Skeletal muscle tissue (tissue), 4 donors: ENCODE data around the gene POLR2J. TPM values are rescaled to one million over a fixed set of nuclear protein-coding genes. Genes with fewer than 3 reads are reported as not detected.

Source experiments
- H3K27ac ChIP-seq: one replicate; pipeline ENCODE4 v1.7.0; 2013; ENCODE audit warnings: mild to moderate bottlenecking, low read depth, low read length, inconsistent platforms
- H3K27me3 ChIP-seq, 3 donors: one replicate each; pipeline ENCODE4 v1.7.0; 2013; ENCODE audit warnings: low read length in 3 of 3; ENCODE audit not compliant: control insufficient read depth in 3 of 3, insufficient read depth in 3 of 3
- H3K36me3 ChIP-seq, 3 donors: one replicate each; pipeline ENCODE4 v1.7.0; 2013; ENCODE audit warnings: low read length in 3 of 3; ENCODE audit not compliant: control insufficient read depth in 3 of 3, insufficient read depth in 3 of 3
- H3K4me1 ChIP-seq, 3 donors: one replicate each; pipeline ENCODE4 v1.7.0; 2013; ENCODE audit warnings: low read length in 3 of 3, mild to moderate bottlenecking in 3 of 3; ENCODE audit not compliant: control insufficient read depth in 3 of 3, insufficient read depth in 3 of 3
- H3K4me3 ChIP-seq, 3 donors: one replicate each; pipeline ENCODE4 v1.7.0; 2013; ENCODE audit warnings: low read length in 3 of 3
- H3K9ac ChIP-seq, 3 donors: one replicate each; pipeline ENCODE4 v1.7.0; 2013; ENCODE audit warnings: low read length in 3 of 3, mild to moderate bottlenecking in 3 of 3, moderate library complexity in 2 of 3, low read depth in 1 of 3
- H3K9me3 ChIP-seq, 3 donors: one replicate each; pipeline ENCODE4 v1.7.0; 2013; ENCODE audit warnings: low read length in 3 of 3; ENCODE audit not compliant: control insufficient read depth in 3 of 3
- total RNA-seq: library from RNA; depleted of rRNA; stranded (reverse); fragments of >200 nt; gene quantifications from one replicate; pipeline ENCODE4 v1.2.3, GENCODE V29; 2014
- donor health status: Osteomylitis.

The POLR2J gene
- total RNA-seq, 1 donor from 2014 or later, result 19.8 TPM

DNA sequence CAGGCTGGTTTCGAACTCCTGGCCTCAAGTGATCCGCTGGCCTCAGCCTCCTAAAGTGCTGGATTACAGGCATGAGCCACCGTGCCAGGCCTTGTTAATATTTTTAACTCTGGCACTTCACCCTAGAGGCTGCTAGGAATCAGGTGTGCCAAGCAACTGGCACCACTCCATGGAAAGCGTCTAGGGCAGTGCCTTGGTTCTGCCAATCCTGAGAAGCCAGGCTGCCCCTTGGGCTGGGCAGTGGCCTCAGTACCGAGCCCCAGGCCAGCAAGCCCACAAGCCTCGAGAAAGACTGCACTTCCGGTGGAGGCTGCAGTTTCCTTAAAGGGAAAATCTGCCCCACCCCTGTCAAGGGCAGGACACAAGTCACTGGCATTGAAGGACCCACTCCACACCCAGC is 25.4 kb downstream of the POLR2J start:
- Histone ChIP-seq H3K4me3 (no peak overlapping the region), H3K9me3 (no peaks in the 10 kb centered on the region), H3K27ac (peak overlapping the region; percentile 12), H3K4me1 (peaks cover 0 to 6% (median 4%) of the 10 kb centered on the region in 3 donors), H3K36me3 (peaks cover 8 to 18% (median 14%) of the 10 kb centered on the region in 3 donors), H3K9ac (no peak overlapping the region), H3K27me3 (no peaks in the 10 kb centered on the region)

DNA sequence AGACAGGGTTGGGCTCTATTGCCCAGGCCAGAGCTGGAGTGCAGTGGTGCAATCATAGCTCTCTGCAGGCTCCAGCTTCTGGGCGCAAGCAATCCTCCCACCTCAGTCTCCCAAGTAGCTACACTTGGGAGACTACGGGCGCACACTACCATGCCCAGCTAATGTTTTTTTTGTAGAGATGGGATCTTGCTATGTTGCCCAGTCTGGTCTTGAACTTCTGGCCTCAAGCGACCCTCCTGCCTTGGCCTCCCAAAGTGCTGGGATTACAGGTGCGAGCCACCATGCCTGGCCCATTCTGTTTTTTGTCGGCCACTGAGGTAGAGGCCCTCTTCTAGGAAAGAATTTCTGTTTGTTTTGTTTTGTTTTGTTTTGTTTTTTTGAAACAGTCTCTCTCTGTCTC is 26.3 kb downstream of the POLR2J start:
- H3K27me3 ChIP-seq, result no peaks in the 10 kb centered on the region
- H3K9me3 ChIP-seq, result no peaks in the 10 kb centered on the region
- H3K4me1 ChIP-seq, result peaks cover 0 to 6% (median 4%) of the 10 kb centered on the region in 3 donors
- no peak overlapping the region for H3K27ac ChIP-seq
- H3K9ac ChIP-seq, result no peak overlapping the region
- peaks cover 5 to 10% (median 8%) of the 10 kb centered on the region in 3 donors for H3K36me3 ChIP-seq
- H3K4me3 ChIP-seq, result no peak overlapping the region

DNA sequence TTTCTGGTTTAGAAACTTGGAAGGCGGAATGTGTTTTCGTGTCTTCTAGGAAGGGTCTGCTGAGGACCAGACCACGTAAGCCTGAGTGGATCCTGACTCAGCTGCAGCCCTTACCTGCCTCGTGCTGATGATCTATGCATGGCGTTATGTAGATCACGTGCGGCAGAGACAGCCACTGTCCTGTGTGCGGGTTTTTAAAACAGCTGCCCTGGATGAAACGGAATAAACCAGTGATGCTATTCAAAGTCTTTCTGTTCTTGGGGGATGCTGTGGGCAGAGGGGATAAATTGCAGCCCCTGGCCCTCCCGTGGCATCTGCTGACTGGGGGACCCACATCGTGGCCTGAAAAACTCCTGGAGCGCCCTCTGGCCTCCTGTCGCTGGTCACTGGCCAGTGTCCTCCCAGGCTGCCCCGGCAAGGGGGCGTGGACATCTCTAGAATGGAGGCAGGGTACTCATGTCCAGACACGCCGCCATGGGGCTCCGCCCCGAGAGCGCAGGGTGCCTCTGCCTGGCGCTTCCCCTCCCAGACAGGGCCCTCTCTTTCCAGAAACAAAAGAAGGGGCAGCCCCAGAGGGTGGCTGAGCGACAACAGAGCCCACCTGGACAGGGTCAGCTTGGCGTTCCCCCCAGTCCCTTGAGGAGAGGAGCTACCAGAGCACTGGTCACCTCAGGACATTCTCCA is 27.2 kb downstream of the POLR2J start:
- H3K27me3 ChIP-seq, result no peaks in the 10 kb centered on the region

DNA sequence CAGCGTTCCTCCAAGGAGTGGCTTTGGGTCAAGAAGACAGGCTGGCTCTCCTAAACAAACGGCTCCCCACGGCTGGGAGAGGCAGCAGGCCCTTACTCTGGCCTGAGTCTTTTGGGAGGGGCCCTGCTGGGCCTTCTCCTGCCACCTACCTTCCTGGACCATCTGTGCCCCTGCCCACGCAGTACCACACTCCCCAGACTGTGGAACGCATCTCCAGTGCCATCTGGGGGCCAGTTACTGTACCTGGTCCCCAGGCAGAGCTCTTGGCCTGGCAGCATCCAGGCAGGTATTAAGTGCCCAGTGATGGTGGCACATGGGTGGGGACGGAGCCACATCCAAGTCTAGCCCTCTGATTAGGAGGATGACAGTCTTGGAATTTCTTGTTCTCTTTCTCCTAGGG is 28.5 kb downstream of the POLR2J start:
- Histone ChIP-seq H3K9ac (no peak overlapping the region), H3K27ac (no peak overlapping the region), H3K4me1 (peaks cover 0 to 6% (median 4%) of the 10 kb centered on the region in 3 donors)

More for the DNA sequence above, 27.2 kb downstream of the POLR2J start:
- no peak overlapping the region for H3K27ac ChIP-seq
- H3K9ac ChIP-seq, result no peak overlapping the region
- H3K4me3 ChIP-seq, result no peak overlapping the region
- H3K4me1 ChIP-seq, result peaks cover 0 to 6% (median 4%) of the 10 kb centered on the region in 3 donors
- no peaks in the 10 kb centered on the region for H3K9me3 ChIP-seq
- H3K36me3 ChIP-seq, result peaks cover 1 to 12% (median 4%) of the 10 kb centered on the region in 3 donors

DNA sequence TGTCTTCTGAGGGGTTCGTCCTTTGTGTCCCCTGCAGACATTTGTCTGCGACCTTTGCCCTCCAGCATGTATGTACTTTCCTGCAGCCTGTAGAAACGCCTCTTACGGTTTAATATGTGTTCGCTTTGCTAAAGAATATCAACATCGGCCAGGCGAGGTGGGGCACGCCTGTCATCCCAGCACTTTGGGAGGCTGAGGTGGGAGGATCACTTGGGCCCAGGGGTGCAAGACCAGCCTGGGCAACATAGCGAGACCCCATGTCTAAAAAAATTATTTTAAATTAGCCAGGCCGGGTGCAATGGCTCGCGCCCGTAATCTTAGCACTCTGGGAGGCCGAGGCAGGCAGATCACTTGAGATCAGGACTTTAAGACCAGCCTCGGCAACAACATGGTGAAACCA is 29.6 kb downstream of the POLR2J start:
- H3K9me3 ChIP-seq, result no peaks in the 10 kb centered on the region
- H3K27ac ChIP-seq, result no peak overlapping the region
- H3K36me3 ChIP-seq, result peaks cover 0 to 8% (median 6%) of the 10 kb centered on the region in 3 donors
- H3K4me1 ChIP-seq, result peaks cover 0 to 6% (median 4%) of the 10 kb centered on the region in 3 donors
- H3K4me3 ChIP-seq, result no peak overlapping the region
- no peaks in the 10 kb centered on the region for H3K27me3 ChIP-seq
- no peak overlapping the region for H3K9ac ChIP-seq

More for the DNA sequence above, 28.5 kb downstream of the POLR2J start:
- Histone ChIP-seq H3K36me3 (peaks cover 0 to 9% (median 6%) of the 10 kb centered on the region in 3 donors), H3K27me3 (no peaks in the 10 kb centered on the region), H3K4me3 (no peak overlapping the region), H3K9me3 (no peaks in the 10 kb centered on the region)

DNA sequence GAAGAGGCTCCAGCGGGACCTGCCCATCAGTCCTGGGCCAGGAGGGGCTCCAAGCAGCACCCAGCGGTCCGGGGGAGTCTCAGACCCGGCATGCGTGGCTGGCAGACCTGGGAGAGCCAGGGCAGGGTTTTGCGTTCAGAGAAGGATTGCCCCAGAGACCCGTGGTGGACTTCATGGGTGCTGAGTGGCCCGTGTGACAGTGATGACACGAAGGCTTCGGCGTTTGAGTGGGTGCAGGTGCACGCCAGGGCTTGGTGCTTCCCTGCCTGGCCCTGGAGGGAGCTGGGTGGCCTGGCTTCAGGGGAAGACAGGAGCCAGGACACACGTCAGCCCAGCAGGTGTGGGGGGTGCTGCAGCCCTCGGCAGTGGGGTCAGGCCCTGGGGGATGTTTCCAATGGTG is 31.4 kb downstream of the POLR2J start:
- no peak overlapping the region for H3K4me3 ChIP-seq
- peaks cover 0 to 8% (median 6%) of the 10 kb centered on the region in 3 donors for H3K36me3 ChIP-seq
- no peaks in the 10 kb centered on the region for H3K4me1 ChIP-seq
- no peak overlapping the region for H3K27ac ChIP-seq
- H3K9ac ChIP-seq, result no peak overlapping the region
- no peaks in the 10 kb centered on the region for H3K27me3 ChIP-seq
- no peaks in the 10 kb centered on the region for H3K9me3 ChIP-seq

DNA sequence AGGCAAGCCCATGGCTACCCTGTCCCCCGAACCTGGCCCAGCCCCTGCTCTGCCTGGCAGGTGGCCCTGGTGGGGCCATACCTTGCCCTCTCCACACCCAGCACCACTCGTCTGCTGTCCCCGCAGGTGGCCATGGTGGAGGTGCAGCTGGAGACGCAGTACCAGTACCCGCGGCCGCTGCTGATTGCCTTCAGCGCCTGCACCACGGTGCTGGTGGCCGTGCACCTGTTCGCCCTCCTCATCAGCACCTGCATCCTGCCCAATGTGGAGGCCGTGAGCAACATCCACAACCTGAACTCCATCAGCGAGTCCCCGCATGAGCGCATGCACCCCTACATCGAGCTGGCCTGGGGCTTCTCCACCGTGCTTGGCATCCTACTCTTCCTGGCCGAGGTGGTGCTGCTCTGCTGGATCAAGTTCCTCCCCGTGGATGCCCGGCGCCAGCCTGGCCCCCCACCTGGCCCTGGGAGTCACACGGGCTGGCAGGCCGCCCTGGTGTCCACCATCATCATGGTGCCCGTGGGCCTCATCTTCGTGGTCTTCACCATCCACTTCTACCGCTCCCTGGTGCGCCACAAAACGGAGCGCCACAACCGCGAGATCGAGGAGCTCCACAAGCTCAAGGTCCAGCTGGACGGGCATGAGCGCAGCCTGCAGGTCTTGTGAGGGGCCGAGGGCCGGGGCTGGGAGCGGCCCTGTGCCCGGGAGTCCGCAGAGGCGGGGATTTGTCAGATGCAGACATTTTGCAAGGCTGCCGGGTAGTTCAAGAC is 32.1 kb downstream of the POLR2J start:
- Histone ChIP-seq H3K36me3 (peaks cover 0 to 8% (median 6%) of the 10 kb centered on the region in 3 donors), H3K9ac (no peak overlapping the region), H3K27me3 (no peaks in the 10 kb centered on the region), H3K27ac (no peak overlapping the region), H3K4me3 (no peak overlapping the region), H3K9me3 (no peaks in the 10 kb centered on the region), H3K4me1 (no peaks in the 10 kb centered on the region)

DNA sequence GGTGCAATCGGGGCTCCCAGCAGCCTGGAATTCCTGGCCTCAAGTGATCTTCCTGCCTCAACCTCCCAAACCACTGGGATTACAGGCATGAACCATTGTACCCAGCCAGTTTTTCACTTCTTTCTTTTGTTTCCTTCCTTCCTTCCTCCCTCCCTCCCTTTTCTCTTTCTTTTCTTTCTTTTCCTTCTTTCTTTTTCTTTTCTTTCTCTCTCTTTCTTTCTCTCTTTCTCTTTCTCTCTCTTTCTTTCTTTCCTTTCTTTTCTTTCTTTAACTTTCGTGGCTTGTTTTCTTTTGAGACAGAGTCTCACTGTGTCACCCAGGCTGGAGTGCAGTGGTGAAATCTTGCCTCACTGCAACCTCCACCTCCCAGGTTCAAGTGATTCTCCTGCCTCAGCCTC is 33.0 kb downstream of the POLR2J start:
- peaks cover under 1 to 1% (median 1%) of the 10 kb centered on the region in 3 donors for H3K4me1 ChIP-seq
- H3K9me3 ChIP-seq, result no peaks in the 10 kb centered on the region
- H3K9ac ChIP-seq, result no peak overlapping the region
- H3K4me3 ChIP-seq, result no peak overlapping the region
- H3K36me3 ChIP-seq, result peaks cover 0 to 8% (median 6%) of the 10 kb centered on the region in 3 donors
- H3K27me3 ChIP-seq, result no peaks in the 10 kb centered on the region
- no peak overlapping the region for H3K27ac ChIP-seq

DNA sequence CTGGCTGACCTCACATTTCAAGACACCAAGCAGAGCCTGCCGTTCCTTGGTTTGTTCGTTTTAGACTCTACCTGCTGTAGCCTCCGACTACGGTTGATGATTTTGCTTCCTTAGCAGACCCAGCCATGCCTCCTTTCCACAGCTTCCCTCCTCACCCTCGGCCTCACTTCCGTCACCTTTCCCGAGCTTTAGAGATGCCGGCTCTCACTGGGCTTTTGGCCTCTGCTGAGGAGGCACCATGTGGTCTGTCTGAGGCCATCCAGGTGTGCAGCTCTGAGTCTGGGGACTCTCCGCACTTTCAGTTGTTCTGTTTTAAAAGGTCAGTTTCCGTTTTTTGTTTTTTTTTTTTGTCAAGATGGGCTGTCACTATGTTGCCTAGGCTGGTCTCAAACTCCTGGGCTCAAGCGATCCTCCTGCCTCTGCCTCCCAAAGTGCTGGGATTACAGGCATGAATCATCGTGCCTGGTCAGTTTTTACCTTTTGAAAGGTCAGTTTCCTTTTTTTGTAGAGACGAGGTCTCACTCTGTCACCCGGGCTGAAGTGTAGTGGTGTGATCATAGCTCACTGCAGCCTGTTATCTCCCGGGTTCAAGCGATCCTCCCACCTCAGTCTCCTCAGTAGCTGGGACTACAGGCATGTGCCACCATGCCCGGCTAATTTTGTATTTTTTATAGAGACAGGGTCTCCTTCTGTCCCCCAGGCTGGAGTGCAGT is 33.6 kb downstream of the POLR2J start:
- no peak overlapping the region for H3K9ac ChIP-seq
- H3K9me3 ChIP-seq, result no peaks in the 10 kb centered on the region
- H3K36me3 ChIP-seq, result peaks cover 0 to 8% (median 6%) of the 10 kb centered on the region in 3 donors
- no peaks in the 10 kb centered on the region for H3K27me3 ChIP-seq
- no peak overlapping the region for H3K4me3 ChIP-seq
- H3K27ac ChIP-seq, result no peak overlapping the region
- peaks cover 6 to 7% (median 7%) of the 10 kb centered on the region in 3 donors for H3K4me1 ChIP-seq
